ENCODE results near the gene SMAD4.

DNA sequence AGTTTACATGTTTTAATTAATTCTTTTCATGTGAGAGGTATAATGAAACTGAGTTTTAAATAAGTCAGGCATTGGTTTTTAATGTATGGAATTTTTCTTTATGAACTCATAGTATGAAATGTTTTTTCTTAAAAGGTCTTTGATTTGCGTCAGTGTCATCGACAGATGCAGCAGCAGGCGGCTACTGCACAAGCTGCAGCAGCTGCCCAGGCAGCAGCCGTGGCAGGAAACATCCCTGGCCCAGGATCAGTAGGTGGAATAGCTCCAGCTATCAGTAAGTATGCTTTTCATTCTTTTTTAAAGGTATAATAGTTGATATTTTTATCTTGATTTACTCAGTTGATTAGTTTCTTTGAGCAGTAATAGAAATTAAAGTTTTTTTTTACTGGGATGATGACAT lies 46.5 kb downstream of the SMAD4 start:
- TF ChIP-seq, protein P1, sequence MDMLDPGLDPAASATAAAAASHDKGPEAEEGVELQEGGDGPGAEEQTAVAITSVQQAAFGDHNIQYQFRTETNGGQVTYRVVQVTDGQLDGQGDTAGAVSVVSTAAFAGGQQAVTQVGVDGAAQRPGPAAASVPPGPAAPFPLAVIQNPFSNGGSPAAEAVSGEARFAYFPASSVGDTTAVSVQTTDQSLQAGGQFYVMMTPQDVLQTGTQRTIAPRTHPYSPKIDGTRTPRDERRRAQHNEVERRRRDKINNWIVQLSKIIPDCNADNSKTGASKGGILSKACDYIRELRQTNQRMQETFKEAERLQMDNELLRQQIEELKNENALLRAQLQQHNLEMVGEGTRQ (IDR thresholded peaks at IDR 0.05), result no peak
- TF ChIP-seq BHLHE40 (IDR thresholded peaks at IDR 0.05; ENCODE audit: low read depth, low read length) (no peak), RAD21 (conservative IDR thresholded peaks at IDR 0.05 in 1 of 2, IDR thresholded peaks at IDR 0.05 in 1 of 2) (no peak), POLR2AphosphoS2 (conservative IDR thresholded peaks at IDR 0.05; ENCODE audit: low read length) (no peak), CHD4 (IDR thresholded peaks at IDR 0.05; ENCODE audit: borderline replicate concordance) (no peak), POLR2A (IDR thresholded peaks at IDR 0.05; ENCODE audit: low read length) (no peak), PHF8 (IDR thresholded peaks at IDR 0.05; ENCODE audit: borderline replicate concordance, low read depth) (no peak)
- TF ChIP-seq, protein P2, sequence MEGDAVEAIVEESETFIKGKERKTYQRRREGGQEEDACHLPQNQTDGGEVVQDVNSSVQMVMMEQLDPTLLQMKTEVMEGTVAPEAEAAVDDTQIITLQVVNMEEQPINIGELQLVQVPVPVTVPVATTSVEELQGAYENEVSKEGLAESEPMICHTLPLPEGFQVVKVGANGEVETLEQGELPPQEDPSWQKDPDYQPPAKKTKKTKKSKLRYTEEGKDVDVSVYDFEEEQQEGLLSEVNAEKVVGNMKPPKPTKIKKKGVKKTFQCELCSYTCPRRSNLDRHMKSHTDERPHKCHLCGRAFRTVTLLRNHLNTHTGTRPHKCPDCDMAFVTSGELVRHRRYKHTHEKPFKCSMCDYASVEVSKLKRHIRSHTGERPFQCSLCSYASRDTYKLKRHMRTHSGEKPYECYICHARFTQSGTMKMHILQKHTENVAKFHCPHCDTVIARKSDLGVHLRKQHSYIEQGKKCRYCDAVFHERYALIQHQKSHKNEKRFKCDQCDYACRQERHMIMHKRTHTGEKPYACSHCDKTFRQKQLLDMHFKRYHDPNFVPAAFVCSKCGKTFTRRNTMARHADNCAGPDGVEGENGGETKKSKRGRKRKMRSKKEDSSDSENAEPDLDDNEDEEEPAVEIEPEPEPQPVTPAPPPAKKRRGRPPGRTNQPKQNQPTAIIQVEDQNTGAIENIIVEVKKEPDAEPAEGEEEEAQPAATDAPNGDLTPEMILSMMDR (IDR thresholded peaks at IDR 0.05), result no peak
